CD4-positive, alpha-beta T cell treated with Interleukin-17A for 1 hour (primary cell): Measurements from ENCODE around the gene BACE2.
A peak's percentile ranks its signal among the peaks of the same experiment; 100 is the strongest.

Experiments used
- DNase-seq: peaks from one replicate; pipeline ENCODE4 v3.0.0-alpha.2; 2020

The BACE2 gene

GRCh38 chr21:41167348-41168342 lies at the start of gene BACE2:
Gene BACE2, plus strand, starts transcription at chr21:41168160. Its CDS starts 104 bp downstream, at chr21:41168264.
- peak; percentile 4 for DNase-seq

- no peak for DNase-seq
Measured at GRCh38 chr21:41119901-41120300, 48.1 kb upstream of the BACE2 start.

- no peak for DNase-seq
Measured at GRCh38 chr21:41120997-41121396, 47.0 kb upstream of the BACE2 start.

- peak; percentile 32 for DNase-seq
Measured at GRCh38 chr21:41121785-41122415, 46.1 kb upstream of the BACE2 start.

- no peak for DNase-seq
Measured at GRCh38 chr21:41124641-41125201, 43.2 kb upstream of the BACE2 start.

- no peak for DNase-seq
Measured at GRCh38 chr21:41128981-41129380, 39.0 kb upstream of the BACE2 start.

- DNase-seq, result no peak
Measured at GRCh38 chr21:41130883-41131282, 37.1 kb upstream of the BACE2 start.

- DNase-seq, result no peak
Measured at GRCh38 chr21:41133874-41134522, 34.0 kb upstream of the BACE2 start.

GRCh38 chr21:41135746-41136145 lies 32.2 kb upstream of the BACE2 start:
- no peak for DNase-seq

- no peak for DNase-seq
Measured at GRCh38 chr21:41136286-41136685, 31.7 kb upstream of the BACE2 start.

GRCh38 chr21:41137401-41137800 lies 30.6 kb upstream of the BACE2 start:
- DNase-seq, result no peak

GRCh38 chr21:41137889-41138288 lies 30.1 kb upstream of the BACE2 start:
- DNase-seq, result no peak

GRCh38 chr21:41138711-41139110 lies 29.2 kb upstream of the BACE2 start:
- no peak for DNase-seq

- DNase-seq, result no peak
Measured at GRCh38 chr21:41139275-41139674, 28.7 kb upstream of the BACE2 start.

GRCh38 chr21:41139951-41140350 lies 28.0 kb upstream of the BACE2 start:
- no peak for DNase-seq

- no peak for DNase-seq
Measured at GRCh38 chr21:41141031-41141457, 26.9 kb upstream of the BACE2 start.

GRCh38 chr21:41142051-41142795 lies 25.7 kb upstream of the BACE2 start:
- DNase-seq, result no peak

- no peak for DNase-seq
Measured at GRCh38 chr21:41143596-41144325, 24.2 kb upstream of the BACE2 start.

GRCh38 chr21:41147096-41147978 lies 20.6 kb upstream of the BACE2 start:
- no peak for DNase-seq

- DNase-seq, result no peak
Measured at GRCh38 chr21:41147979-41148355, 20.0 kb upstream of the BACE2 start.

GRCh38 chr21:41148798-41149197 lies 19.2 kb upstream of the BACE2 start:
- no peak for DNase-seq
